DND-41 (cell line): Measurements from ENCODE around the gene PHACTR4.
"Not testable (repeated sequence)": the region's sequence is repeated elsewhere in the genome, so short reads cannot be mapped to it uniquely, and the experiment has no call there.

Experiments
- ATAC-seq: fragments of 200-7000 bp; cut with Tn5 transposase; 3 replicates; pipeline ENCODE4 v1.9.1; 2021; ENCODE audit warnings: low read depth; ENCODE audit not compliant: insufficient read depth
- DNase-seq: peaks from one replicate; pipeline ENCODE4 v3.0.0-alpha.2; 2020
- H2AFZ ChIP-seq: 2 replicates; pipeline ENCODE4 v1.6.0; 2012; ENCODE audit warnings: low read depth, low read length
- H3K27ac ChIP-seq: 2 replicates; pipeline ENCODE4 v1.5.1; 2012; ENCODE audit warnings: low read length, inconsistent platforms
- H3K27me3 ChIP-seq: fragments of 200-600 bp; sonication (generic); 2 replicates; pipeline ENCODE4 v1.6.0; 2012; ENCODE audit warnings: low read length, mild to moderate bottlenecking, inconsistent platforms; ENCODE audit not compliant: insufficient read depth, poor library complexity
- H3K36me3 ChIP-seq: 2 replicates; pipeline ENCODE4 v1.5.1; 2012; ENCODE audit warnings: low read length, inconsistent platforms; ENCODE audit not compliant: insufficient read depth
- H3K4me1 ChIP-seq: 2 replicates; pipeline ENCODE4 v1.5.1; 2012; ENCODE audit warnings: mild to moderate bottlenecking, low read length; ENCODE audit not compliant: insufficient read depth
- H3K4me2 ChIP-seq: 2 replicates; pipeline ENCODE4 v1.6.0; 2012; ENCODE audit warnings: mild to moderate bottlenecking, moderate library complexity, low read length, inconsistent platforms; ENCODE audit not compliant: insufficient read depth
- H3K4me3 ChIP-seq, 2 experiments: fragments of 200-600 bp in 1 of 2; shearing (Covaris generic) in 1 of 2; 2 replicates each; pipeline ENCODE4 v1.5.1; 2012 to 2016; ENCODE audit warnings: inconsistent platforms in 2 of 2, low read length in 2 of 2, mild to moderate bottlenecking in 2 of 2, low read depth in 1 of 2, moderate library complexity in 1 of 2
- H3K79me2 ChIP-seq: 2 replicates; pipeline ENCODE4 v1.6.0; 2012; ENCODE audit warnings: low read length, inconsistent platforms; ENCODE audit not compliant: insufficient read depth
- H3K9ac ChIP-seq: 2 replicates; pipeline ENCODE4 v1.6.0; 2012; ENCODE audit warnings: low read depth, mild to moderate bottlenecking, inconsistent platforms, low read length, moderate library complexity
- H3K9me3 ChIP-seq: 2 replicates; pipeline ENCODE4 v1.5.1; 2012; ENCODE audit warnings: low read length, moderate library complexity, mild to moderate bottlenecking, inconsistent platforms; ENCODE audit not compliant: insufficient read depth, severe bottlenecking
- H4K20me1 ChIP-seq: 2 replicates; pipeline ENCODE4 v1.6.0; 2012; ENCODE audit warnings: low read length; ENCODE audit not compliant: insufficient read depth
- CTCF ChIP-seq: IDR thresholded peaks from 2 replicates; pipeline ENCODE4 v1.5.1; 2012; ENCODE audit warnings: borderline replicate concordance, low read length, moderate library complexity, mild to moderate bottlenecking; ENCODE audit not compliant: poor library complexity, severe bottlenecking; ENCODE audit errors: extremely low read depth
- EZH2 ChIP-seq: IDR thresholded peaks from 3 replicates; pipeline ENCODE4 v1.6.1; 2012; ENCODE audit warnings: borderline replicate concordance, low read depth, mild to moderate bottlenecking, moderate library complexity, low read length, inconsistent platforms; ENCODE audit not compliant: severe bottlenecking

PHACTR4 gene

GRCh38 chr1:28340221-28340974 is 29.1 kb upstream of the PHACTR4 start:
- 0 out of 2 replicates have a peak, but pooled peaks cover 5% of the 10 kb centered on the region for H3K36me3 ChIP-seq
- H3K9ac ChIP-seq = no peak overlapping the region
- H3K79me2 ChIP-seq = no peaks in the 10 kb centered on the region
- H3K27me3 ChIP-seq = no peaks in the 10 kb centered on the region
- no peaks in the 10 kb centered on the region for H3K4me1 ChIP-seq
- no peak overlapping the region for H3K4me2 ChIP-seq
- no peaks in the 10 kb centered on the region for H4K20me1 ChIP-seq
- DNase-seq = no peak
- no peak overlapping the region for H3K4me3 ChIP-seq
- H2AFZ ChIP-seq = no peak overlapping the region
- no peak overlapping the region for H3K27ac ChIP-seq
- TF ChIP-seq CTCF (no peak), EZH2 (no peak)
- H3K9me3 ChIP-seq = no peaks in the 10 kb centered on the region
- no peak for ATAC-seq

GRCh38 chr1:28341591-28341990 is 27.9 kb upstream of the PHACTR4 start:
- ATAC-seq = no peak

GRCh38 chr1:28343405-28343804 is 26.1 kb upstream of the PHACTR4 start:
- Histone ChIP-seq H3K4me3 (no peak overlapping the region), H4K20me1 (no peaks in the 10 kb centered on the region), H2AFZ (no peak overlapping the region), H3K4me1 (no peaks in the 10 kb centered on the region), H3K27me3 (no peaks in the 10 kb centered on the region), H3K27ac (no peak overlapping the region), H3K4me2 (no peak overlapping the region), H3K9ac (no peak overlapping the region), H3K79me2 (no peaks in the 10 kb centered on the region), H3K9me3 (no peaks in the 10 kb centered on the region), H3K36me3 (no peaks in the 10 kb centered on the region)
- TF ChIP-seq EZH2 = no peak
- no peak for TF ChIP-seq CTCF
- ATAC-seq (no peak), DNase-seq (no peak)

More at GRCh38 chr1:28341591-28341990, 27.9 kb upstream of the PHACTR4 start:
- DNase-seq = no peak
- Histone ChIP-seq H3K4me3 (no peak overlapping the region), H3K79me2 (no peaks in the 10 kb centered on the region), H2AFZ (no peak overlapping the region), H3K36me3 (no peaks in the 10 kb centered on the region), H3K27me3 (no peaks in the 10 kb centered on the region), H3K4me2 (no peak overlapping the region), H3K4me1 (no peaks in the 10 kb centered on the region), H3K9me3 (no peaks in the 10 kb centered on the region), H3K9ac (no peak overlapping the region), H4K20me1 (no peaks in the 10 kb centered on the region), H3K27ac (no peak overlapping the region)
- no peak for TF ChIP-seq CTCF
- no peak for TF ChIP-seq EZH2

GRCh38 chr1:28353248-28353810 is 16.2 kb upstream of the PHACTR4 start:
- H3K9ac ChIP-seq, H3K4me2 ChIP-seq, H3K9me3 ChIP-seq, H3K27ac ChIP-seq, ATAC-seq, H3K27me3 ChIP-seq, H3K79me2 ChIP-seq, H2AFZ ChIP-seq, H3K4me1 ChIP-seq, H4K20me1 ChIP-seq, DNase-seq, H3K36me3 ChIP-seq, H3K4me3 ChIP-seq: not testable (repeated sequence)
